Stimulated activated CD8-positive, alpha-beta memory T cell treated with anti-CD3 and anti-CD28 coated beads, Interleukin-12 subunit alpha, Interleukin-12 subunit beta, amount 100 ng/mL, for 4 hours (primary cell): Measurements from ENCODE around the gene IL20.

Source experiments
- DNase-seq: peaks from one replicate; pipeline ENCODE4 v3.0.0-alpha.2; 2020; ENCODE audit warnings: low read depth

IL20 gene

GRCh38 chr1:206904423-206905142 is 39.2 kb downstream of the IL20 start:
- DNase-seq: no peak

- DNase-seq: no peak
These were observed 40.1 kb downstream of the IL20 start for GRCh38 chr1:206905295-206906164.

GRCh38 chr1:206907304-206907991 is 42.0 kb downstream of the IL20 start:
- DNase-seq: no peak

- no peak for DNase-seq
These were observed 42.6 kb downstream of the IL20 start for GRCh38 chr1:206908038-206908437.

- DNase-seq: no peak
These were observed 43.9 kb downstream of the IL20 start for GRCh38 chr1:206909161-206909882.

GRCh38 chr1:206909883-206910318 is 44.5 kb downstream of the IL20 start:
- no peak for DNase-seq

- no peak for DNase-seq
These were observed 45.7 kb downstream of the IL20 start for GRCh38 chr1:206911064-206911663.

GRCh38 chr1:206912445-206913095 is 47.1 kb downstream of the IL20 start:
- no peak for DNase-seq

- no peak for DNase-seq
These were observed 48.5 kb downstream of the IL20 start for GRCh38 chr1:206913766-206914537.

GRCh38 chr1:206915030-206915735 is 49.8 kb downstream of the IL20 start:
- DNase-seq: no peak

GRCh38 chr1:206916000-206916709 is 50.7 kb downstream of the IL20 start:
- DNase-seq: no peak

- no peak for DNase-seq
These were observed 52.7 kb downstream of the IL20 start for GRCh38 chr1:206918076-206918475.
